ENCODE measurements around the gene SERPINB1.

GRCh38 chr6:2848851-2849250 lies 7.2 kb upstream of the SERPINB1 start:
- TF ChIP-seq ZBTB40 (IDR thresholded peaks at IDR 0.05; ENCODE audit: borderline replicate concordance) (no peak), DPF2 (IDR thresholded peaks at IDR 0.05) (no peak), CHD1 (IDR thresholded peaks at IDR 0.05; ENCODE audit: low read depth, low read length) (no peak), TAF1 (IDR thresholded peaks at IDR 0.05; ENCODE audit: borderline replicate concordance, low read depth, low read length) (no peak), MAX (IDR thresholded peaks at IDR 0.05; ENCODE audit: low read depth, low read length) (no peak), WRNIP1 (IDR thresholded peaks at IDR 0.05; ENCODE audit: borderline replicate concordance, low read depth, low read length) (no peak), RFX5 (IDR thresholded peaks at IDR 0.05; ENCODE audit: low read depth, low read length) (no peak)
- TF ChIP-seq, protein P1, sequence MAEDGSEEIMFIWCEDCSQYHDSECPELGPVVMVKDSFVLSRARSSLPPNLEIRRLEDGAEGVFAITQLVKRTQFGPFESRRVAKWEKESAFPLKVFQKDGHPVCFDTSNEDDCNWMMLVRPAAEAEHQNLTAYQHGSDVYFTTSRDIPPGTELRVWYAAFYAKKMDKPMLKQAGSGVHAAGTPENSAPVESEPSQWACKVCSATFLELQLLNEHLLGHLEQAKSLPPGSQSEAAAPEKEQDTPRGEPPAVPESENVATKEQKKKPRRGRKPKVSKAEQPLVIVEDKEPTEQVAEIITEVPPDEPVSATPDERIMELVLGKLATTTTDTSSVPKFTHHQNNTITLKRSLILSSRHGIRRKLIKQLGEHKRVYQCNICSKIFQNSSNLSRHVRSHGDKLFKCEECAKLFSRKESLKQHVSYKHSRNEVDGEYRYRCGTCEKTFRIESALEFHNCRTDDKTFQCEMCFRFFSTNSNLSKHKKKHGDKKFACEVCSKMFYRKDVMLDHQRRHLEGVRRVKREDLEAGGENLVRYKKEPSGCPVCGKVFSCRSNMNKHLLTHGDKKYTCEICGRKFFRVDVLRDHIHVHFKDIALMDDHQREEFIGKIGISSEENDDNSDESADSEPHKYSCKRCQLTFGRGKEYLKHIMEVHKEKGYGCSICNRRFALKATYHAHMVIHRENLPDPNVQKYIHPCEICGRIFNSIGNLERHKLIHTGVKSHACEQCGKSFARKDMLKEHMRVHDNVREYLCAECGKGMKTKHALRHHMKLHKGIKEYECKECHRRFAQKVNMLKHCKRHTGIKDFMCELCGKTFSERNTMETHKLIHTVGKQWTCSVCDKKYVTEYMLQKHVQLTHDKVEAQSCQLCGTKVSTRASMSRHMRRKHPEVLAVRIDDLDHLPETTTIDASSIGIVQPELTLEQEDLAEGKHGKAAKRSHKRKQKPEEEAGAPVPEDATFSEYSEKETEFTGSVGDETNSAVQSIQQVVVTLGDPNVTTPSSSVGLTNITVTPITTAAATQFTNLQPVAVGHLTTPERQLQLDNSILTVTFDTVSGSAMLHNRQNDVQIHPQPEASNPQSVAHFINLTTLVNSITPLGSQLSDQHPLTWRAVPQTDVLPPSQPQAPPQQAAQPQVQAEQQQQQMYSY (CRISPR knock-in tag; IDR thresholded peaks at IDR 0.05): no peak
- TF ChIP-seq, protein P2, sequence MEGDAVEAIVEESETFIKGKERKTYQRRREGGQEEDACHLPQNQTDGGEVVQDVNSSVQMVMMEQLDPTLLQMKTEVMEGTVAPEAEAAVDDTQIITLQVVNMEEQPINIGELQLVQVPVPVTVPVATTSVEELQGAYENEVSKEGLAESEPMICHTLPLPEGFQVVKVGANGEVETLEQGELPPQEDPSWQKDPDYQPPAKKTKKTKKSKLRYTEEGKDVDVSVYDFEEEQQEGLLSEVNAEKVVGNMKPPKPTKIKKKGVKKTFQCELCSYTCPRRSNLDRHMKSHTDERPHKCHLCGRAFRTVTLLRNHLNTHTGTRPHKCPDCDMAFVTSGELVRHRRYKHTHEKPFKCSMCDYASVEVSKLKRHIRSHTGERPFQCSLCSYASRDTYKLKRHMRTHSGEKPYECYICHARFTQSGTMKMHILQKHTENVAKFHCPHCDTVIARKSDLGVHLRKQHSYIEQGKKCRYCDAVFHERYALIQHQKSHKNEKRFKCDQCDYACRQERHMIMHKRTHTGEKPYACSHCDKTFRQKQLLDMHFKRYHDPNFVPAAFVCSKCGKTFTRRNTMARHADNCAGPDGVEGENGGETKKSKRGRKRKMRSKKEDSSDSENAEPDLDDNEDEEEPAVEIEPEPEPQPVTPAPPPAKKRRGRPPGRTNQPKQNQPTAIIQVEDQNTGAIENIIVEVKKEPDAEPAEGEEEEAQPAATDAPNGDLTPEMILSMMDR (IDR thresholded peaks at IDR 0.05 in 2 of 3, conservative IDR thresholded peaks at IDR 0.05 in 1 of 3; ENCODE audit: control insufficient read depth in 2 of 3, extremely low read depth in 1 of 3, insufficient read depth in 1 of 3, low read depth in 3 of 3, low read length in 3 of 3): no peak
- TF ChIP-seq, protein P3, sequence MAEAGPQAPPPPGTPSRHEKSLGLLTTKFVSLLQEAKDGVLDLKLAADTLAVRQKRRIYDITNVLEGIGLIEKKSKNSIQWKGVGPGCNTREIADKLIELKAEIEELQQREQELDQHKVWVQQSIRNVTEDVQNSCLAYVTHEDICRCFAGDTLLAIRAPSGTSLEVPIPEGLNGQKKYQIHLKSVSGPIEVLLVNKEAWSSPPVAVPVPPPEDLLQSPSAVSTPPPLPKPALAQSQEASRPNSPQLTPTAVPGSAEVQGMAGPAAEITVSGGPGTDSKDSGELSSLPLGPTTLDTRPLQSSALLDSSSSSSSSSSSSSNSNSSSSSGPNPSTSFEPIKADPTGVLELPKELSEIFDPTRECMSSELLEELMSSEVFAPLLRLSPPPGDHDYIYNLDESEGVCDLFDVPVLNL (IDR thresholded peaks at IDR 0.05; ENCODE audit: low read depth, low read length): no peak
